NCI-H2107 treated with DMSO at 0.1 percent for 48 hours (cell line): ENCODE measurements around the gene EYA2.

Source experiments
- DNase-seq: peaks from one replicate; lab custom pipeline; 2025; ENCODE audit not compliant: unreplicated experiment; lab: John Stamatoyannopoulos, UW

EYA2 gene

DNA sequence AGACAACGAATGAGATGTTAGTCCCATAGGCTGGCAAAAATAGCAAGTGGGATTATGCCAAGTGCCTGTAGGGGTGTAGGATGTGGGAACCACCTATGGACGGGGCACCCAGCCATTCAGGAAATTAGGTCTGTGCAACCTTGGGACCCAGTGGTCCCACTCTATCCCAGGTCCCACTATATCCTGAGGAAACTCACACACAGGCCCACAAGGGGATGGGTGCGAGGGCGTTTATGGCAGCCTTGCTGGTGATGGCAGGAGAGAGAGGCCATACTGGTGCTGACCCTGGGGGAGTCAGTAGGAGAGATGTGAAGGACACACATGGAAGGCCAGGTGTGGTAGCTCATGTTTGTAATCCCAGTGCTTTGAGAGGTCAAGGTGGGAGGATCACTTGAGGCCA, 163.6 kb downstream of the EYA2 start:
- DNase-seq = no peak

DNA sequence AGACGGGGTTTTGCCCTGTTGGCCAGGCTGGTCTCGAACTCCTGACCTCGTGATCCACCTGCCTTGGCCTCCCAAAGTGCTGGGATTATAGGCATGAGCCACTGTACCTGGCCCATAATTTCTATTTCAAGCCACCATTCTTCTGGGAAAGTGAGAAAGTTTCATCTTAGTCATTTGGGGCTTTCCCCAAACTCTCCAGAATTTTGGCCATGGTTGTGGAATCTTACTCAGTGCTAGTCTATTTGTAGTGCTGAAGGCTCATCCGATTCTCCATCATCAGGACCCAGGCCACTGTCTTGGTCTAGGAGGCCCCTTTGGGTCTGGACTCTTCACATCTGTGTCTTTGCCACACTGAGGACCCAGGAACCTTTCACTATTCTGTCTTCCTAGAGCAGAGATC, 164.9 kb downstream of the EYA2 start:
- DNase-seq = no peak

DNA sequence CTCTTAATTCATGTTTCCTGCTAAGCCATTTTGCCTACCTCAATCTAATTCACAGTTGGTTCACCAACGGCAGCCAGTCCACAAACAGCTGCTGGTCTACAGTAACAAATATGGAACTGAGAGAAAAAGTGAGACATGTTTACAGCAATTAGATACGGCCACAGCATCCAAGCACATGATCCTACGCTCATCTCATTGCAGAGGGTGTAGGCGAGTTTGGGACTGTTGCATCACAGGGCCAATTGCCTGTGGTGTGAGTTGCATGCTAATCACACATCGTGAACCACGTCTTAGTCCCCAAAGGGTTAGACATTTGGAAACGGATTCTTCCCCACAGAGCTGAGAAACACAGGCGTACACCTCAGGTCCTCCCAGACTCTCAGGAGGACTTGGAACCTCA, 166.9 kb downstream of the EYA2 start:
- DNase-seq = no peak

DNA sequence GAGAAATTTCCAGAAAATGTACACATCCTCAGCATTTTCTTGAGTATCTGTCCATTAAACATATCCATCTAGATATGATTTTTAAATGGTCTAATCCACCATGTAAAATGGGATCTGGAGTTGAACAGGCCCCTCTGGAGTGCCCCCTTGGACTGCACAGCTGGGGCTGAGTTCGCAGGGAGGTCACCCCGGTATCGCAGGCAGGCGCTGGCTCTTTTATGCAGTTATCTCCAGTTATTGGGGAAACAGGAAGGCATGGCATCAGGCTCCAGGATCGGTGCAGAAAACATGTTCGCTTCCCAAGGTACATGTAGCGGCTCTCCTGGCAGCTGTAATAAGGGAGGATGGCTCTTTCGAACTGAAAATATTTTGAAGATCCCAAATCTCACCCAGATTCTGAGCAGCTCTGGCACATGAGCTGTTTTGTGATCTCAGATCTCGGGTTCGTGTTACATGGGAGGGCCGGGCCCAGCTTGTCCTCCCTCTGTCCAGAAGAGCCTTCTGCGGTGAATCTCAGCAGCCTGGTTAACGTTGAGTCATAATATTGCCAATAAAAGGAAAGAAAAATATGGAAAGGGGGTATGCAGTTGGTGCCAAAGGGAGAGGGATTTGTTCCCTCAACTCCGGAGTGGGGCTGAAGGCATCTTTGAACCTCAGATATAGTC, 167.7 kb downstream of the EYA2 start:
- no peak for DNase-seq

DNA sequence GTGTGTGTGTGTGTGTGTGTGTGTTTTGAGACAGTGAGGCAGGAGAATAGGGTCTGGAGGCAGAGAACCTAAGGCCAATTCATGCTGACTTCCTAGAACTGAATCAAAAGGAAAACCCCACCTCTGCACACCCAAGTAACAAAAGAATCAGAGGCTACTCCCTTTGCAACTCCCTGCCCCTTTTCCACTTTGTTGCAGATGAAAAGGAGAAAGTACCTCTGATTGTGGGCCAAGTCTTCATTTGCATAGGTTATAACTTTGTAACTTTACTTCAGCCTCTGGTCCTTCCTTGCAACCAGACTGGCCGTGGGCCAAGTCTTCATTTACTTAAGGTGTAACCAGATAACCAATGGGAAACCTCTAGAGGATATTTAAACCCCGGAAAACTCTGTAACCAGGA, 168.8 kb downstream of the EYA2 start:
- no peak for DNase-seq

DNA sequence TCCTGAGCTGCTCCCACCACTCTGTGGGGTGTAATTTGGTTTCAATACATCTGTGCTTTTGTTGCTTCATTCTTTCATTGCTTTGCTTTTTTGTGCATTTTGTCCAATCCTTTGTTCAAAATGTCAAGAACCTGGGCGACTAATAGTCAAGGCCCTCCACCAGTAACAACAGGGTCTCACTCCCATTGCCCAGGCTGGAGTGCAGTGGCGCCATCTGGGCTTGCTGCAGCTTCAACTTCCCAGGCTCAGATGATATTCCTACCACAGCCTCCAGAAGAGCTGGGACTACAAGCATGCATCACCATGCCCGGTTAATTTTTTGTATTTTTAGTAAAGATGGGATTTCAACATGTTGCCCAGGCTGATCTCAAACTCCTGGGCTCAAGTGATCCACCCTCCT, 169.2 kb downstream of the EYA2 start:
- no peak for DNase-seq

DNA sequence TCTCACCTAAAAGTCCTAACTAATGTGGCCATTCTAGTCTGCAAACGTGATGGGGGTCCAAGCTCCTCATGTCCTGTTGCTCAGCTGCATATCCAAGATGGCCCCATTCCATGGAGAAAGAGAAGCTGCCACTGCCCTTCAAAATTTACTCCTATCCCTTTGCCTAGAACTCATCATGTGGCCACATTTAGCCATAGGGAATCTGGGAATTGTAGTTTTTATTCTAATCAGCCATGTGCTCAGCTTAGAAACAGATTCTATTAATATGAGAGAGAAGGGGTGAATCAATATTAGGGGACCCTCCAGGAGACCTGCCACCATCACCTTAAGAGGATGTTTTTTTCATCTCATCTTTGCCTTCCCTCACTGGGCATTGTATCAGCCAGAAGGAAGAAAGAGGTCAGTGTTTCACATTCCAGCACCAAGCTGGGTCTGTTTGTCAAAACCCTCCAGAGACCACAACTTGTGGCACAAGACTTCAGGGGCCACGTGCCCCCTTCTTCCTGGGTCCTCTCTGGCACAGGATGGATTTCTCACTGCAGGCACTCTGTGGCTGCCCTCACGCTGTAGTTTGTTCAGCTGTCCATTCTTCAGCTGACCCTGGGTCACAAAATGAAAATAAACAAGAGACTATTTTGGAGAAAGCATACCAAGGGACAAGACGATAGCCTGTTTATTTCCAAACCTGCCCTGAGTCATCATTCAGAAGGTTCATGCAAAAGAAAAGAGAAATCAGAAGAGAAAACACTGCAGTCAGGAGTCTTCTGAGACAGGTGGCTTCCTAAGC, 172.0 kb downstream of the EYA2 start:
- DNase-seq = no peak

DNA sequence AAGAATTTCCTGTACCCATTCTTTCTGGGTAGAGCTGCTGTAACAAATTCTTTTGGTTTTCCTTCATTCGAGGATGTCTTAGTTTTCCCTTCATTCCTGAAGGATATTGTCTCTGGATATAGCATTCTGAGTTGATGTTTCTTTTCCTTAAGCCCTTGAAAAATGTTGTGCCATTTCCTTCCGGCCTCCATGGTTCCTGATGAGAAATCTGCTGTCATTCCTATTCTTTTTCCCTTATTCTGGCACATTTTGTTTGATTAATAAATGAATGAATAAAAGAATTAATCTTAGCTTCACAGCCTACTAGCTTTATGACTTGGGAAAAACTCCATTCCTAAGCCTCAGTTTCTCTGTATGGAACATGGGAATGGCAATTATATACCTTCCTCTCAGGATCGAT, 173.1 kb downstream of the EYA2 start:
- no peak for DNase-seq

DNA sequence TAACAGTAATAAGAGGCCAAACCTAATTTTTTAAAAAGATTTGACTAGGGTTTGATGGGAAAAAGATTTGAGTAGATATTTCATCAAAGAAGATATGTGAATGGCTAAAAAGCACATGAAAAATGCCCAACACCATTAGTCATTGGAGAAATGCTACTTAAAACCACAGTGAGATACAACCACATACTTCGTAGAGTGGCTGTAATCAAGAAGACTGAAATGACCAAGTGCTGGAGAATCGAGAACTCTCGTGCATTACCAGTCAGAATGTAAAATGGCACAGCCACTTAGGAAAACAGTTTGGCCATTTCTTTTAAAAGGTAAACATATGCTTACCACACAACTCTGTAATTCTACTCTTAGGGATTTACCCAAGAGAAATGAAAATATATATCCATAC, 175.5 kb downstream of the EYA2 start:
- no peak for DNase-seq

DNA sequence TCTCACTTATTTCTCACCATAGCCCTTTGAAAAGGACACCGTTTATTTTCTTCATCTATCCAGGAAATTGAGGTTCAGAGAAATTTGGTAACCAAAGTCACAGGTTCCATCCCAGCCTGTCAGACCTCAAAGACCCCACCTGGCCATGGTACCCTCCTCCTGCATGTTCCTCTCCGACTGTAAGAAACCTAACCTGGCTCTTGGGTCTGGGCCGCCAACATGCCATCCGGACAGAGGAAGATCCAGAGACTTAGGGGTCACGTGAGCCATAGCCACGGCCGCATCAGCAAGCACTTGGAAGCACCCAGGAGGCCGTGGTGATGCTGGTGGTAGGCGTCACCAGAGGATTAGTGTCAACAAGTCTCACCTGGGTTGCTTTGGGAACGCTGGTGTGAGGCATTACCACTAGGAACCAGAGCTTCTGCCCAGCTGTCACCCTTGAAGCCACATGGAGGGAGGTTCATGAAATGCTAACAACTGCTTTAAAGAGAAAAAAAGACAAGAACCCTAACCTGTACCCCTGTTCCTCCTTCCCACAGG, 177.1 kb downstream of the EYA2 start:
- DNase-seq = no peak

DNA sequence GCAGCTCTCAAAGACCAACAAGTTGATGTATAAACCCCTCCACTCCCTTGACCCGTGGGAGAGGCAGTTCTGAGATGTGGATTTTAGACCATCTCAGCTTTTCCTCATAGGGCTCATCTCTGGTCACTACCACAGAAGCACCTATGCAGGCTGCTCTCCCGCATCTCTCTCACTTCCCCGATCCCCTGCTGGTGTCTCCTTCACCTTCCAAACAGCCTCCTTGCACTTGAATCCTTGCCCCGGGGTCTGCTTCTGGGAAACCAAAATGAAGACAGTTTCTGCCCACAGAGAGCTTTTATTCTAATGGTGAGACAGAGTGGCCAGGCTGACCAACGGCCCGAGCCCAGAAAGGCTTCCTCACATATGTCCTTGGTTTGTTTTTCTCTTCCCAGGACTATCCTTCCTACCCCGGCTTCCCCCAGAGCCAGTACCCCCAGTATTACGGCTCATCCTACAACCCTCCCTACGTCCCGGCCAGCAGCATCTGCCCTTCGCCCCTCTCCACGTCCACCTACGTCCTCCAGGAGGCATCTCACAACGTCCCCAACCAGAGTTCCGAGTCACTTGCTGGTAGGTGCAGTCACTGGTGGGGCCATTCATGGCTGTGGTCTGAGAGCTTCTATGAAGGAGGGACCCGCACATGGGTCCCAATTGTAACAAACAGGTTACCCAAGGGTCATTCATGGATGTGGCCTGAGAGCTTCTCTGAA, 179.3 kb downstream of the EYA2 start:
- DNase-seq = no peak

DNA sequence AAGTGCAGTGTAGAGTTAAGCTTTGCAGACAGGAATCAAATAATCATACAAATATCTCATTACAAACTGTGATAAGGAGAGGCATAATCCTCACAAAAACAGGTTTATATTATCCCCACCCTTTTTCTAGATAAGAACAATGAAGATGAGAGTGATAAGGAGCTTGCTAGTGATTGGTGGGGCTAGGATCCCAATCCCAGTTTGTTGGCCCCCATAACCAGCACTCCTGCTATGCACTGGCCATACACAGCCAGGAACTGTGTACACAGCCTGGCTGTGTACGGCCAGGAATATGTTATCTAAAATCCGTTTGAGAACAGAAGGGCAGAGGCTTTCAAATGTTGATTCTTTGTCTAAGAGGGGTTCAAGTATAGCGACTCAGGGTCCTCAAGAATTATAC, 180.6 kb downstream of the EYA2 start:
- DNase-seq = no peak

DNA sequence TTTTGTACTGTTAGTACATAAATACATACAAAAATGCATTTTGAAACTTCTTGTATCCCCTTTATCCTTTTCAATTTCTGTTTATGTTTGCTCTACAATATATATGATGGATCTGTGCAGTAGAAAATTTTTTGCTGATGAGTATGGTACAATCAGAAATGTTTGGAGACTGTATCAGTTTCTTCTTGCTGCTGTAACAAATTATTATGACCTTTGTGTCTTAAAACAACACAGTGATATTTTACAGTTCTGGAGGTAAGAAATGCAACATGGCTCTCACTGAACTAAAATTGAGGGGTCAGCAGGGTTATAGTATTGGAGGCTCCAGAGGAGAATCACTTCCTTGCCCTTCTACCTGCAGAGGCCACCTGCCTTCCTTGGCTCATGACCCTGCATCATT, 184.4 kb downstream of the EYA2 start:
- DNase-seq = no peak

DNA sequence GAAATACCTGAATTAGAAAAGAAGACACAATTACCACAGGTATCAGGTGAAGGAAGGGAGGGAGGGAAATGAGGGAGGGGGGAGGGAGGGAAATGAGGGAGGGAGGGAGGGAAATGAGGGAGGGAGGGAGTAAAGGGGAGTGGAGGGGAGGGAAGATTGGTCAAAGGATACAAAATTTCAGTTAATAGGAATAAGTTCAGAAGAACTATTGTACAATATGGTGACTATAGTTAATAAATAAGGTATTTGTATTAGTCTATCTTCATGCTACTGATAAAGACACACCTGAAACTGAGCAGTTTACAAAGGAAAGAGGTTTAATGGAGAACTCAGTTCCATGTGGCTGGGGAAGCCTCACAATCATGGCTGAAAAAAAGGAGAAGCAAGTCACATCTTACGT, 185.7 kb downstream of the EYA2 start:
- DNase-seq = no peak

DNA sequence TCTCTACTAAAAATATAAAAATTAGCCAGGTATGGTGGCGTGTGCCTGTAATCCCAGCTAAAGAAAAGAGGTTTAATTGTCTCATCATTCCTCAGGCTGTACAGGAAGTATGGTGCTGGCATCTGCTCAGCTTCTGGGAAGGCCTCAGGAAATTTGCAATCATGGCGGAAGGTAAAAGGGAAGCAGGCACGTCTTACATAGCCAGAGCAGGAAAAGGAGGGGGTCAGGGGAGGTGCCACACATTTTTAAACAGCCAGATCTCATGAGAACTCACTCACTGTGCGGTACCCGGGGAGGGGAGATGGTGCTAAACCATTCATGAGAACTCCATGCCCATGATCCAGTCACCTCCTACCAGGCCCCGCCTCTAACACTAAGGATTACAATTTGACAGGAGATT, 191.7 kb downstream of the EYA2 start:
- DNase-seq = no peak

DNA sequence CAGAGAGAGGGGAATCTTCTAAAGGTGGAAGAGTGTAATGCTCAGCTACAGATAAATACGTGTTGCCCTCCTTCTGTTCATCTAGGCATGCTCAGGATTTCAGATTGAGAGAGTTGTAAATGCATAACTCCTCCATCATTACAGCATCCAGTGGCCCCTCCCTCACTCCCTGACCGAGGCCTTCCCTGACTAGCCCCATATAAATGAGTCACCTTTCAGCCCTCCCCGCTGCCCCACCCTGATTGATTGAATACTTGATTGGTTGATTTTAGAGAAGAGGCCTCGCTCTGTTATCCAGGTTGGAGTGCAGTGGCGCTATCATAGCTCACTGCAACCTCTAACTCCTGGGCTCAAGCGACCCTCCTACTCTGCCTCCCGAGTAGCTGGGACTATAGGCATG, 193.7 kb downstream of the EYA2 start:
- DNase-seq = no peak

DNA sequence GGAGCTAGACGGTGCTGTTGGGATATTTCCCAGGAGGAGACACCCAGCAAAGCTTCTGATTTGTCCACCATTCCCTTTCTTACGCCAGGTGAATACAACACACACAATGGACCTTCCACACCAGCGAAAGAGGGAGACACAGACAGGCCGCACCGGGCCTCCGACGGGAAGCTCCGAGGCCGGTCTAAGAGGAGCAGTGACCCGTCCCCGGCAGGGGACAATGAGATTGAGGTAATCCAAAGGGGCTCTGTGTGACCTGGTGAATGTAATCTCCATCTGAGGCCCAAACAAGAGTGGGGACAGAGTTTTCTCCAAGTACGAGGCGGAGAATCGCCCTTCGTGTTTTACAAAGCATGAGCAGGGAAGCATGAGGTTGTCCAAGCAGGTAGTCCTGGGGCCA, 194.5 kb downstream of the EYA2 start:
- no peak for DNase-seq

DNA sequence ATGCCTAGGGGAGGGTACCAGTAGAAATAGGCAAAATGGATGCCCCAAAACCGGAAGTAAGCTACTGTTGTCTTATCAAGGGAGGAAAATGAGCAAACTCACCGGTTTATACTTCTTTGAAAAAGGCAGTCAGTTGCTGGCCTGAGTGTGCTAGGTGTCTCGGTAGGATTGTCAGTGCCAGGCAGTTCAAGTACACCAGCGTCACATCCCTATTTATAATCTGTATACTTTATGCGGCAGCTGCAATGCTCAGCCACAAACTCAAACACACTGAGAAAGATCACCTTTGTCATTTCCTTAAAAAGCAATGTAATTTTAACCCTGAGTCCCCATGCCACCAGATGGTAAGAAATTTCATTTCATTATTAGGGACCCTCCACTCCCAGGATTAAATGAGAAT, 196.2 kb downstream of the EYA2 start:
- no peak for DNase-seq

DNA sequence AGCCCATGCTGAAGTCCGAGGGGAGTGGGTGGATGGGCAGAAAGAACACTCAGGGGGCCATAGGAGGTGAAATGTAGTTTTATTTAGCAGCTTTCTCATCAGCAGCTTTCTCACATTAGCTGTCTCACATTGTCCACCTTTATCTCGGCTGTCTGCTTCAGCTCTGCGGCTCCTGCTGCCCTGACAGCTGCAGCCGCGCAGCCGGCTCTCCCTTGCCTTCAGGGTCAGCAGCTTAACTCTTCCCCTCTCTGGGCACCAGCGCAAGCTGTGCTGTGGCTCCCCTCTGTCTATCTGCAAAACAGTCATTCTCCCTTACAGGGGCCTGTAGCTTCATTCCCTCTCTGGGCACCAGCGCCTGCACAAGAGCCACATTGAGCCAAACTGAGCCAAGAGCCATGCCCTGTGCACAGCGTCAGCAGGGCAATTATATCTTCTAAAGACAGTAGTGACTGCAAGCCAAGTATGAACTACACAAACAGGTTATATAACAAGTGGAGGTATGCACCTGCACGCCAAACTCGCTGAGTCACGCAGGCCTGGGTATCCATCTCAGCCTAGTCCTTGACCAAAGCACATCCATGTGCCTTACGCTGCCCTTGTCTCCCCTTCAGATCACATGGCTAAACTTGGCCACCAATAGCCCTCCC, 198.8 kb downstream of the EYA2 start:
- DNase-seq = no peak

DNA sequence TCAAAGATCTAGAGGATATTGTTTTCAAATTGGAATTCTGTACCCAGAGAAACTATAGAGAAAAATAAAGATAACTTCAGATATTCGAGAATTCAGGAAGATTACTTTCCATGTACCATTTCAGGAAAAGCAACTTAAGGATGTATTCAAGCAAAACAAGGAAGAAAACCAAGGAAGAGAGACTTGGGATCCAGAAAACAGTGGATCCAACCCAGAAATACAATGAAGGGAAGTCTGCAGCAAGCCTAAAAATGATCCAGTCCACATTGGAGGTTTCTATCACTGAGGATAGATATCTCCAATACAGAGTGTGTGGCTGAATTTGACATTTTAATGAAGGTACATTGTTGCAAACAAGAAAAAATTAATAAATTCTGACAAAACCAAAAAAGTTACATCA, 201.0 kb downstream of the EYA2 start:
- DNase-seq = no peak
